Kidney (tissue), 14 donors: ENCODE measurements around the gene ANGEL2. TPM values are rescaled to one million over a fixed set of nuclear protein-coding genes. Genes with fewer than 3 reads are reported as not detected.
"Not testable (repeated sequence)": the region's sequence is repeated elsewhere in the genome, so short reads cannot be mapped to it uniquely, and the experiment has no call there.

Experiments
- DNase-seq, 5 donors: peaks; one replicate each; pipeline ENCODE4 v3.0.0-alpha.2; 2013 to 2020
- FAIRE-seq: peaks from 2 replicates; lab custom pipeline; 2012; peaks lifted over from hg19 to GRCh38; lab: Jason Lieb, UNC
- H3K27ac ChIP-seq, 2 donors: one replicate each; pipeline ENCODE4 v1.7.0; 2013; ENCODE audit warnings: low read depth in 2 of 2, low read length in 2 of 2, inconsistent platforms in 1 of 2
- H3K27me3 ChIP-seq: one replicate; pipeline ENCODE4 v1.7.1; 2013; ENCODE audit warnings: low read length, inconsistent platforms; ENCODE audit not compliant: control insufficient read depth, insufficient read depth
- H3K36me3 ChIP-seq, 3 donors: one replicate each; pipeline versions ENCODE4 v1.7.0 to v1.7.1; 2013; ENCODE audit warnings: low read length in 3 of 3, control low read depth in 1 of 3, inconsistent platforms in 1 of 3; ENCODE audit not compliant: insufficient read depth in 3 of 3, control insufficient read depth in 2 of 3
- H3K4me1 ChIP-seq, 3 donors: one replicate each; pipeline versions ENCODE4 v1.7.0 to v1.7.1; 2013; ENCODE audit warnings: low read length in 3 of 3, inconsistent platforms in 1 of 3, low read depth in 1 of 3; ENCODE audit not compliant: control insufficient read depth in 2 of 3, insufficient read depth in 2 of 3
- H3K4me3 ChIP-seq, 3 donors: one replicate each; pipeline versions ENCODE4 v1.7.0 to v1.8.1; 2013; ENCODE audit warnings: low read length in 3 of 3, control low read depth in 1 of 3, inconsistent platforms in 1 of 3
- H3K9ac ChIP-seq, 3 donors: one replicate each; pipeline versions ENCODE4 v1.7.0 to v1.7.1; 2013; ENCODE audit warnings: low read length in 3 of 3, control low read depth in 1 of 3, inconsistent platforms in 1 of 3
- H3K9me3 ChIP-seq, 3 donors: one replicate each; pipeline versions ENCODE4 v1.7.0 to v1.7.1; 2013; ENCODE audit warnings: low read length in 3 of 3, control low read depth in 1 of 3, inconsistent platforms in 1 of 3; ENCODE audit not compliant: control insufficient read depth in 2 of 3, insufficient read depth in 1 of 3
- intact Hi-C: fragments of 100-400 bp; cut with DNase I; formaldehyde crosslinking; loops from one replicate; pipeline ENCODE4 v1.11.1; 2022
- polyA plus RNA-seq: library from polyadenylated mRNA; stranded (reverse); fragments of 350-450 nt; fragmentation: Illumina TruSeq; extraction: RNeasy Lipid Tissue Mini Kit (QIAGEN cat#74804); gene quantifications from one replicate; pipeline ENCODE4 v1.2.3, GENCODE V29; 2014; ENCODE audit warnings: low read depth, low replicate concordance; ENCODE audit not compliant: insufficient read depth
- total RNA-seq: library from RNA; stranded (reverse); fragmentation: NEBNext Ultra II Directional; extraction: Animal tissue kit (Norgen Biotek cat#: 25700); gene quantifications from one replicate; pipeline ENCODE4 v1.2.1, GENCODE V29; 2021
- TF ChIP-seq, protein P1 (sequence below): IDR thresholded peaks from 3 replicates; pipeline ENCODE4 v1.5.1; 2012; ENCODE audit warnings: mild to moderate bottlenecking, moderate library complexity, borderline replicate concordance; ENCODE audit not compliant: insufficient read depth; ENCODE audit errors: extremely low read depth
- donor health status: control.
- donor health status: control.
- donor health status: control.
- donor health status: control.
- donor health status: control.
- donor health status: DM: yes; HTN: yes; CAD: no.
- donor health status: Normal renal cell carcinoma (clear cell type).

The ANGEL2 gene
- total and polyA plus RNA-seq, 2 donors from 2014 or later, result 11.0 to 38.6 TPM

GRCh38 chr1:213049232-213049631 is 33.6 kb upstream of the ANGEL2 start:
- DNase-seq, result no peak

DNA sequence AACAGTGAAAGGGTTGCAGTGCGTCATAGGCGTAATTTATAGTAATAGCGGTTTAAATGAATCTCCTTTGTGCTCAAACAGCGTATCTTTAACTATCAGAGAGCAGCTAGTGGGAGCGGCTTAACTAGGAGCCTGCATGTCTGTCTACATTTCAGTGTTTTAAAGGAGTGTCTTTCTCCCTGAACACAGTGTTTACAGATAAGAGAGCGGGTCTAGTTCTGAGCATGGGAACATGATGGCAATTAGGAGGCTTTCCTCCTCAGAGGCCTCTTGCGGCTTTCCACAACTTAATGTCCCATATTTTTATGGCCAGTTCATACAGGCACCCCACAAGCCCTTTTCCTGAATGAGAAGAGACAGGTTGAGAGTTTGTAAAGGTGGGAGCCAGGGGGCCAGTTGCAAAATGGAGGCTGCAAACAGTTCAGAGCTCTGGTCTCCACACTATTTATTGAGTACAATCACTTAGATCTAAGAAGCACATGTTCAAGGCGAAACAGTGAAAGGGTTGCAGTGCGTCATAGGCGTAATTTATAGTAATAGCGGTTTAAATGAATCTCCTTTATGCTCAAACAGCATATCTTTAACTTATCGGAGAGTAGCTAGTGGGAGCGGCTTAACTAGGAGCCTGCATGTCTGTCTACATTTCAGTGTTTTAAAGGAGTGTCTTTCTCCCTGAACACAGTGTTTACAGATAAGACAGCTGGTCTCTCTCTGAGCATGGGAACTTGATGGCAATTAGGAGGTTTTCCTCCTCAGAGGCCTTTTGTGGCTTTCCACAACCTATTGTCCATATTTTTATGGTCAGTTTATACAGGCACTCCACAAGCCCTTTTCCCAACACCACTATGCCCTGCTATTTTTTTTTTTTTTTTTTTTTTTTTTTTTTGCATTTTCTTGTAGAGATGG is 29.9 kb upstream of the ANGEL2 start:
- FAIRE-seq, result not testable (repeated sequence)

More at GRCh38 chr1:213049232-213049631, 33.6 kb upstream of the ANGEL2 start:
- FAIRE-seq, result no peak
- H3K27me3 ChIP-seq, result no peaks in the 10 kb centered on the region
- no peak overlapping the region for H3K4me3 ChIP-seq
- H3K9me3 ChIP-seq, result no peaks in the 10 kb centered on the region
- H3K27ac ChIP-seq, result no peak overlapping the region
- no peaks in the 10 kb centered on the region for H3K36me3 ChIP-seq
- intact Hi-C loops, result no loop called here
- peaks cover 0 to 4% (median 0%) of the 10 kb centered on the region in 3 donors for H3K4me1 ChIP-seq
- TF ChIP-seq, protein P1, sequence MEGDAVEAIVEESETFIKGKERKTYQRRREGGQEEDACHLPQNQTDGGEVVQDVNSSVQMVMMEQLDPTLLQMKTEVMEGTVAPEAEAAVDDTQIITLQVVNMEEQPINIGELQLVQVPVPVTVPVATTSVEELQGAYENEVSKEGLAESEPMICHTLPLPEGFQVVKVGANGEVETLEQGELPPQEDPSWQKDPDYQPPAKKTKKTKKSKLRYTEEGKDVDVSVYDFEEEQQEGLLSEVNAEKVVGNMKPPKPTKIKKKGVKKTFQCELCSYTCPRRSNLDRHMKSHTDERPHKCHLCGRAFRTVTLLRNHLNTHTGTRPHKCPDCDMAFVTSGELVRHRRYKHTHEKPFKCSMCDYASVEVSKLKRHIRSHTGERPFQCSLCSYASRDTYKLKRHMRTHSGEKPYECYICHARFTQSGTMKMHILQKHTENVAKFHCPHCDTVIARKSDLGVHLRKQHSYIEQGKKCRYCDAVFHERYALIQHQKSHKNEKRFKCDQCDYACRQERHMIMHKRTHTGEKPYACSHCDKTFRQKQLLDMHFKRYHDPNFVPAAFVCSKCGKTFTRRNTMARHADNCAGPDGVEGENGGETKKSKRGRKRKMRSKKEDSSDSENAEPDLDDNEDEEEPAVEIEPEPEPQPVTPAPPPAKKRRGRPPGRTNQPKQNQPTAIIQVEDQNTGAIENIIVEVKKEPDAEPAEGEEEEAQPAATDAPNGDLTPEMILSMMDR, result no peak
- H3K9ac ChIP-seq, result no peak overlapping the region

DNA sequence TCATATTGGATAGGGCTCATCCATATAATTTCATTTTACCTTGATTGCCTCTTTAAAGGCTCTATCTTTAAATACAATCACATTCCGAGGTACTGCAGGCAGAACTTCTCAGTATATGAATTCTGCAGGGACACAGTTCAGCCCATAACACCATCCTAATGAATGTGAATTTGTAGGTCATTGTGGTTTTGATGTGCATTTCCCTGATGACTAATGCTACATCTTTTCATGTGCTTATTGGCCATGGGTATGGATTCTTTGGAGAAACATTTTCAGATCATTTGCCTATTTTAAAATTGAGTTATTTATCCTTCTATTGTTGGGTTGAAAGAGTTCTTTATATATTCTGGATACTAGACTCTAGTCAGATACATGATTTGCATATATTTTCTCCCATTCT is 25.8 kb upstream of the ANGEL2 start:
- FAIRE-seq, result no peak
- no peak overlapping the region for H3K4me3 ChIP-seq

More for the DNA sequence above, 29.9 kb upstream of the ANGEL2 start:
- DNase-seq, result peak in 2 of 5 donors; percentile 23 to 54
- H3K9ac ChIP-seq, H3K36me3 ChIP-seq, H3K9me3 ChIP-seq, intact Hi-C loops, H3K27me3 ChIP-seq, H3K4me3 ChIP-seq, H3K27ac ChIP-seq, H3K4me1 ChIP-seq: not testable (repeated sequence)

DNA sequence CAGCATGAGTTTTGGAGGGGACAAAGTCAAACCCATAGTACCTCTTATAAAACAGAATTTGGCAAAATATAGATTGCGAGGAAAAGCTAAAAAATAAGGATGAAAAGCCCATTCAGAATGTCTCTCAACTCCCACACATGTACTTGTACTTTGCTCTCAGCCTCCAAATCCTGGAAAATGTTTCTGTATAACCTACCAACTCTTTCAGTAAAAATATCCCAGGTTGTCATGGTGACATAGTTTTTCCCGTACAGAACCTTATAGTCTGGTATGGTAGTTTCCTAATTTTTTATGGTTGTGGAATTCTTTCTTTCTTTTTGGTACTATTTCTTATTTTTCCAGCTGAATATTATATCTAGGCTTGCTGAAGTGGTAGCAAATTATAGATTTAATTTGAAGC is 19.9 kb upstream of the ANGEL2 start:
- Histone ChIP-seq H3K4me3 (no peak overlapping the region), H3K9ac (no peak overlapping the region), H3K4me1 (no peaks in the 10 kb centered on the region), H3K36me3 (no peaks in the 10 kb centered on the region), H3K9me3 (no peaks in the 10 kb centered on the region), H3K27ac (no peak overlapping the region), H3K27me3 (no peaks in the 10 kb centered on the region)
- TF ChIP-seq, protein P1, result no peak
- FAIRE-seq (no peak), DNase-seq (no peak)
- intact Hi-C loops, result no loop called here

More for the DNA sequence above, 25.8 kb upstream of the ANGEL2 start:
- H3K36me3 ChIP-seq, result no peaks in the 10 kb centered on the region
- H3K27me3 ChIP-seq, result no peaks in the 10 kb centered on the region
- H3K4me1 ChIP-seq, result no peaks in the 10 kb centered on the region
- DNase-seq, result no peak
- H3K9me3 ChIP-seq, result no peaks in the 10 kb centered on the region
- no peak overlapping the region for H3K27ac ChIP-seq
- H3K9ac ChIP-seq, result no peak overlapping the region
- intact Hi-C loops, result no loop called here
- TF ChIP-seq, protein P1, result no peak
